HEK293 (cell line): ENCODE data around the gene KHDRBS2.

ENCODE experiments used
- CTCF ChIA-PET: fragments of 350-600 bp; formaldehyde crosslinking; extraction: SDS; loops from one replicate; lab custom pipeline; 2021; ENCODE audit warnings: antibody characterized with exemption; lab: Yijun Ruan, JAX
- POLR2A ChIA-PET: fragments of 300-600 bp; formaldehyde crosslinking; extraction: SDS; loops from one replicate; lab custom pipeline; 2020; ENCODE audit warnings: antibody characterized with exemption, inconsistent platforms; lab: Yijun Ruan, JAX
- H3K27ac ChIP-seq: fragments of 200-500 bp; sonication (Bioruptor generic); 2 replicates; pipeline ENCODE4 v1.5.1; 2014; ENCODE audit warnings: low read depth, low read length, control low read depth, inconsistent platforms; ENCODE audit errors: extremely low read depth
- H3K36me3 ChIP-seq, 2 experiments: fragments of 200-500 bp in 1 of 2; sonication (Bioruptor generic) in 1 of 2; 1 replicate in 1 of 2; 2 replicates in 1 of 2; pipeline ENCODE4 v1.5.1; 2014 to 2017; ENCODE audit warnings: inconsistent platforms in 2 of 2, low read length in 2 of 2; ENCODE audit not compliant: control insufficient read depth in 2 of 2, insufficient read depth in 1 of 2
- H3K4me1 ChIP-seq: fragments of 200-500 bp; sonication (Bioruptor generic); 2 replicates; pipeline ENCODE4 v1.5.1; 2014; ENCODE audit warnings: mild to moderate bottlenecking, low read length, inconsistent platforms; ENCODE audit not compliant: control insufficient read depth, insufficient read depth
- H3K4me3 ChIP-seq: 2 replicates; pipeline ENCODE4 v1.5.1; 2011; ENCODE audit warnings: low read depth, mild to moderate bottlenecking, control low read depth, low read length, moderate library complexity
- H3K9me3 ChIP-seq: fragments of 200-500 bp; sonication (Bioruptor generic); 2 replicates; pipeline ENCODE4 v1.5.1; 2014; ENCODE audit warnings: low read depth, low read length, inconsistent platforms; ENCODE audit not compliant: control insufficient read depth, insufficient read depth
- KLF1 ChIP-seq: fragments of 450-650 bp; formaldehyde crosslinking; IDR thresholded peaks from 2 replicates; pipeline ENCODE4 v1.5.1; 2016; ENCODE audit warnings: missing biosample characterization, missing genetic modification characterization
- KLF10 ChIP-seq: fragments of 450-650 bp; IDR thresholded peaks from 2 replicates; pipeline ENCODE4 v1.5.1; 2018; ENCODE audit warnings: missing biosample characterization, mild to moderate bottlenecking, missing genetic modification characterization
- PRDM2 ChIP-seq: fragments of 450-650 bp; formaldehyde crosslinking; IDR thresholded peaks from 2 replicates; pipeline ENCODE4 v1.5.1; 2016; ENCODE audit warnings: missing biosample characterization, missing genetic modification characterization, borderline replicate concordance
- TRIM28 ChIP-seq: IDR thresholded peaks from 2 replicates; pipeline ENCODE4 v1.6.1; 2011; ENCODE audit warnings: low read length, control low read depth, borderline replicate concordance
- ZBTB17 ChIP-seq: fragments of 450-650 bp; formaldehyde crosslinking; IDR thresholded peaks from 2 replicates; pipeline ENCODE4 v1.5.1; 2016; ENCODE audit warnings: missing biosample characterization, missing genetic modification characterization
- ZNF140 ChIP-seq: fragments of 450-650 bp; formaldehyde crosslinking; IDR thresholded peaks from 2 replicates; pipeline ENCODE4 v1.5.1; 2016; ENCODE audit warnings: missing biosample characterization, missing genetic modification characterization
- ZNF174 ChIP-seq: fragments of 450-650 bp; formaldehyde crosslinking; IDR thresholded peaks from 2 replicates; pipeline ENCODE4 v1.5.0; 2017; ENCODE audit warnings: missing biosample characterization, mild to moderate bottlenecking, missing genetic modification characterization
- ZNF18 ChIP-seq: fragments of 450-650 bp; formaldehyde crosslinking; IDR thresholded peaks from 2 replicates; pipeline ENCODE4 v1.5.1; 2016; ENCODE audit warnings: missing biosample characterization, missing genetic modification characterization
- ZNF302 ChIP-seq: fragments of 450-650 bp; formaldehyde crosslinking; IDR thresholded peaks from 2 replicates; pipeline ENCODE4 v1.5.1; 2016; ENCODE audit warnings: missing biosample characterization, missing genetic modification characterization, low read depth
- ZNF433 ChIP-seq: fragments of 450-650 bp; formaldehyde crosslinking; IDR thresholded peaks from 2 replicates; pipeline ENCODE4 v1.5.1; 2016; ENCODE audit warnings: missing biosample characterization, missing genetic modification characterization, low read depth
- ZNF629 ChIP-seq: fragments of 450-650 bp; formaldehyde crosslinking; IDR thresholded peaks from 2 replicates; pipeline ENCODE4 v1.5.1; 2017; ENCODE audit warnings: missing biosample characterization, missing genetic modification characterization
- ZNF658 ChIP-seq: fragments of 450-650 bp; formaldehyde crosslinking; IDR thresholded peaks from 2 replicates; pipeline ENCODE4; 2016; ENCODE audit warnings: missing biosample characterization, missing genetic modification characterization
- ZNF791 ChIP-seq: fragments of 450-650 bp; formaldehyde crosslinking; IDR thresholded peaks from 2 replicates; pipeline ENCODE4 v1.5.1; 2016; ENCODE audit warnings: missing biosample characterization, missing genetic modification characterization
- ZSCAN5A ChIP-seq: fragments of 450-650 bp; formaldehyde crosslinking; IDR thresholded peaks from 2 replicates; pipeline ENCODE4 v1.5.1; 2016; ENCODE audit warnings: missing biosample characterization, missing genetic modification characterization
- TF ChIP-seq, protein P1 (sequence below): fragments of 450-650 bp; formaldehyde crosslinking; IDR thresholded peaks from 2 replicates; pipeline ENCODE4; 2016; ENCODE audit warnings: missing biosample characterization, missing genetic modification characterization
- TF ChIP-seq, protein P2 (sequence below): fragments of 450-650 bp; formaldehyde crosslinking; IDR thresholded peaks from 2 replicates; pipeline ENCODE4 v1.5.1; 2016; ENCODE audit warnings: missing biosample characterization, missing genetic modification characterization

The KHDRBS2 gene

DNA sequence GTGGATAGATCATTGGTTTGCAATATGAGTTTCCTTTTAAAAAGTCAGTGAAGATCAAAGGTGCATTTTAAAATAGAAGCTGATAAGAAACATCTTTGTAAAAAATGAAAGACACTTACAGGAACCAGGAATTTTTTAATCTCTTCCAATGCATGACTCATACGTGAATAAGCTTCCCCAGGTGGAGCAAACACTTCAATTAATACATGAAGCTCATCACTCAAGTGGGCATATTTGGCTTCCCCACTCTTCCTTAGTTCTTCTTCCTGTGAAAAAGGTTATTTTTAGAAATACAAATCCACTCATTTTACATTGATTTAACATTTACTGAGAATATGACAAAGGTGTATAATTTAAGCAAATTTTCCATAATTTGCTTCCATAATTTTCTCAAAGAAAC is 308.1 kb downstream of the KHDRBS2 start:
- Histone ChIP-seq H3K4me3 (no peak overlapping the region), H3K36me3 (no peaks in the 10 kb centered on the region), H3K4me1 (no peaks in the 10 kb centered on the region), H3K27ac (no peak overlapping the region), H3K9me3 (no peaks in the 10 kb centered on the region)
- TF ChIP-seq ZNF302 (tag by site-specific recombination) (no peak), ZNF18 (tag by site-specific recombination) (no peak), ZNF174 (no peak), KLF1 (tag by site-specific recombination) (no peak), ZNF791 (no peak), TRIM28 (no peak), ZSCAN5A (tag by site-specific recombination) (no peak), ZNF140 (tag by site-specific recombination) (no peak), ZNF658 (tag by site-specific recombination) (no peak), ZNF433 (no peak), ZNF629 (tag by site-specific recombination) (no peak), PRDM2 (tag by site-specific recombination) (no peak), ZBTB17 (no peak), KLF10 (tag by site-specific recombination) (no peak)
- TF ChIP-seq, protein P1, sequence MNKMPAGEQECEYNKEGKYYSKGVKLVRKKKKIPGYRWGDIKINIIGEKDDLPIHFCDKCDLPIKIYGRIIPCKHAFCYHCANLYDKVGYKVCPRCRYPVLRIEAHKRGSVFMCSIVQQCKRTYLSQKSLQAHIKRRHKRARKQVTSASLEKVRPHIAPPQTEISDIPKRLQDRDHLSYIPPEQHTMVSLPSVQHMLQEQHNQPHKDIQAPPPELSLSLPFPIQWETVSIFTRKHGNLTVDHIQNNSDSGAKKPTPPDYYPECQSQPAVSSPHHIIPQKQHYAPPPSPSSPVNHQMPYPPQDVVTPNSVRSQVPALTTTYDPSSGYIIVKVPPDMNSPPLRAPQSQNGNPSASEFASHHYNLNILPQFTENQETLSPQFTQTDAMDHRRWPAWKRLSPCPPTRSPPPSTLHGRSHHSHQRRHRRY (tag by site-specific recombination) = no peak
- TF ChIP-seq, protein P2, sequence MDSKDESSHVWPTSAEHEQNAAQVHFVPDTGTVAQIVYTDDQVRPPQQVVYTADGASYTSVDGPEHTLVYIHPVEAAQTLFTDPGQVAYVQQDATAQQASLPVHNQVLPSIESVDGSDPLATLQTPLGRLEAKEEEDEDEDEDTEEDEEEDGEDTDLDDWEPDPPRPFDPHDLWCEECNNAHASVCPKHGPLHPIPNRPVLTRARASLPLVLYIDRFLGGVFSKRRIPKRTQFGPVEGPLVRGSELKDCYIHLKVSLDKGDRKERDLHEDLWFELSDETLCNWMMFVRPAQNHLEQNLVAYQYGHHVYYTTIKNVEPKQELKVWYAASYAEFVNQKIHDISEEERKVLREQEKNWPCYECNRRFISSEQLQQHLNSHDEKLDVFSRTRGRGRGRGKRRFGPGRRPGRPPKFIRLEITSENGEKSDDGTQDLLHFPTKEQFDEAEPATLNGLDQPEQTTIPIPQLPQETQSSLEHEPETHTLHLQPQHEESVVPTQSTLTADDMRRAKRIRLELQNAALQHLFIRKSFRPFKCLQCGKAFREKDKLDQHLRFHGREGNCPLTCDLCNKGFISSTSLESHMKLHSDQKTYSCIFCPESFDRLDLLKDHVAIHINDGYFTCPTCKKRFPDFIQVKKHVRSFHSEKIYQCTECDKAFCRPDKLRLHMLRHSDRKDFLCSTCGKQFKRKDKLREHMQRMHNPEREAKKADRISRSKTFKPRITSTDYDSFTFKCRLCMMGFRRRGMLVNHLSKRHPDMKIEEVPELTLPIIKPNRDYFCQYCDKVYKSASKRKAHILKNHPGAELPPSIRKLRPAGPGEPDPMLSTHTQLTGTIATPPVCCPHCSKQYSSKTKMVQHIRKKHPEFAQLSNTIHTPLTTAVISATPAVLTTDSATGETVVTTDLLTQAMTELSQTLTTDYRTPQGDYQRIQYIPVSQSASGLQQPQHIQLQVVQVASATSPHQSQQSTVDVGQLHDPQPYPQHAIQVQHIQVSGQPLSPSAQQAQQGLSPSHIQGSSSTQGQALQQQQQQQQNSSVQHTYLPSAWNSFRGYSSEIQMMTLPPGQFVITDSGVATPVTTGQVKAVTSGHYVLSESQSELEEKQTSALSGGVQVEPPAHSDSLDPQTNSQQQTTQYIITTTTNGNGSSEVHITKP = no peak
- POLR2A ChIA-PET = no interaction called here
- CTCF ChIA-PET = no interaction called here
